Fibroblast of skin of left quadriceps (primary cell): ENCODE results near the gene PLA2R1.

ENCODE experiments used
- DNase-seq, 2 experiments: peaks; one replicate each; pipeline ENCODE4 v3.0.0-alpha.2; 2013; ENCODE audit warnings: low read depth in 2 of 2

The PLA2R1 gene

DNA sequence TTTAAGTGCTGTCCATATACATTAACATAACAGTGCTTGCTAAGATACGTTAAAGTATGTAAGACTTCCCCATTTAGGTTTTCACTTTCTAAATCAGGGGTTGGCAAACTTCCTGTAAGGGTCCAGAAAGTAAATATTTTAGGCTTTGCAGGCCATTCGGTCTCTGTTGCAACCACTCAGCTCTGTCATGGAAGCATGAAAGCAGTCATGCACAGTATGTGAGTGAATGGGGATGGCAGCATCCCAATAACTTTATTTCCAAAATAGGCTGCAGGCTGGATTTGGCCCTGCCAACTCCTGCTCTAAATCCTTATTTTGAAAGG lies 128.7 kb downstream of the PLA2R1 start:
- no peak for DNase-seq

DNA sequence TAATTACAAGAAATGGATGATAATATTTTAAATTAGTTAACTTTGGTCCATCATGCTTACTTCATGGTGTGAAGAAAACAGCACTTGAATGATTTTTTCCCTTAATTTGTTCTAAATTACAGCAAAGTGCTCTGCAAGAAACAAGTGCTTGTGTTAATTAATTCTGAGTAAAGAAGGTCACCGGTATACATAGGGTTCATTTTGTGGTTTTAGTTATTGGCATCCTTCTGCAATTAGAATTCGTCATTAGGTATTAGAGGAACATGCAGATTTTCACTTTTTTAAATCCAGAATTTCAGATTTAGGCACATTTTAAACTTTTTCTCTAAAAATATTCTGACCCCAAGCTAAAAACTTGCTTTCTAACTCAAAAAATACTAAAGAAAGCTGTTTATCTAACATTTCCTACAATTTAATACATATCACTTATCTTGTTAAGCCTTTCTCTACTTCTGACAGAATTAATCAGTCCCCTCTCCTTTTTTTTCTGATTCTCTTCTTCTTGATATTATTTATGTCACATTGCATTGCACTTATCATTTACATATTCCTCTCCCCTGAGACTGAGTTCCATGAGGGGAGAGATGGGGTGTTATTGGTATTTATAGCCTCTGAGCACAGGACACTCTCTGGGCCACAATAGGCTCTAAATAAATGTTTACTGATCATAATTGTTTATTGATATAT lies 129.2 kb downstream of the PLA2R1 start:
- DNase-seq, result no peak

DNA sequence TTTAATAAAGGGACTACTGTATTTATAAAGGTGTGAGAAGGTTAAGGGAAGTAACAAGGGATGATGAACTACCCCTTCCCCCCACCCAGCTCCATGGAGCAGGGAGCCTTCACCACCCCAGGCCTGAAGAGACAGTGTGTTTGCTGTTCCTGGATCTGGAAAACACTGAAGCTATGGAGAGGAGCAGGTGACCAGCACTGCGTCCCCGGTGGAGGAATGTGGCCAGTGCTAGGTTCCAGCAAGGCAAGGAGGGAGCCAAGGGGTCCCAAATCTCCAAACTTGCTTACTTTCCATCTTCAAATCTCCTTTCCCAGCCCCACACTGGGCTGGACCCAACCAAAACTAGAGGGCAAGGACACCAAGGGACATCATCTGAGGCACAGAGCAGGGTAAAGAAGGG lies 135.7 kb downstream of the PLA2R1 start:
- DNase-seq, result no peak

DNA sequence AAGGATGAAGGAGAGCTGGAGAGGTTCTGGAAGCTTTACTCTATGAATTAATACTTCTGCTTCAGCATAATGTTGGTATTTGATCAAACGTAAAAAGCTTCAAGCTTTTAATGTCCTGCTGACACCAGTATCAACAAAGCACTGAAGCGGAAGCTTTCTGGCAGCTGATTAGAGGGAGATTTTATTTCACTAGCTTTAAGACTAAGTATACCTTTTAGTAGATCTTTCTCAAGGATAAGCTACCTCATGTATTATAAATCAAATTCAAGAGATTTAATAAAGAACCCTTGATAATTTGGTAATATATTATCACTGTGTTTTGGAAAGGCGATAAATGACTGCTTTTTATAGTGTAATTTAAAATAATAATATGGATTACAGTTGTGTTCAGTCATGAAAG lies 136.4 kb downstream of the PLA2R1 start:
- DNase-seq, result no peak

DNA sequence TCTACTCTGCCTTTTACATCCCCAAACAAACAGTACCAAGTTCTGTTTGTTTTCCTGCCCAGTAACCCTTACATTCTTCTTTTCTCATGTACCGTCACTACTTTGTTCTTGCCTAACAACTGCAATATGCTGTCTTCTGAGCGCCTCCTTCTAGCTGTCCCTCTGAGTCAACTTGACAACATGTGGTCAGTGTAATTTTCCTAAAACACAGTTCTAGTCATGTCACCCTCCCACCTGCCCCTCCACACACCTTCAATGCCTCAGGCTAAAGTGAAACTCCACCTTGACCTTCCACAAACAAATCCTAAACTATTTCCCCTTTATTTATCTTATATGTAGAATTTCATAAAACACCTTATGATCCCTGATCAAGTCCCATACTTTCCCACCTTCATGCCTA lies 139.9 kb downstream of the PLA2R1 start:
- no peak for DNase-seq

DNA sequence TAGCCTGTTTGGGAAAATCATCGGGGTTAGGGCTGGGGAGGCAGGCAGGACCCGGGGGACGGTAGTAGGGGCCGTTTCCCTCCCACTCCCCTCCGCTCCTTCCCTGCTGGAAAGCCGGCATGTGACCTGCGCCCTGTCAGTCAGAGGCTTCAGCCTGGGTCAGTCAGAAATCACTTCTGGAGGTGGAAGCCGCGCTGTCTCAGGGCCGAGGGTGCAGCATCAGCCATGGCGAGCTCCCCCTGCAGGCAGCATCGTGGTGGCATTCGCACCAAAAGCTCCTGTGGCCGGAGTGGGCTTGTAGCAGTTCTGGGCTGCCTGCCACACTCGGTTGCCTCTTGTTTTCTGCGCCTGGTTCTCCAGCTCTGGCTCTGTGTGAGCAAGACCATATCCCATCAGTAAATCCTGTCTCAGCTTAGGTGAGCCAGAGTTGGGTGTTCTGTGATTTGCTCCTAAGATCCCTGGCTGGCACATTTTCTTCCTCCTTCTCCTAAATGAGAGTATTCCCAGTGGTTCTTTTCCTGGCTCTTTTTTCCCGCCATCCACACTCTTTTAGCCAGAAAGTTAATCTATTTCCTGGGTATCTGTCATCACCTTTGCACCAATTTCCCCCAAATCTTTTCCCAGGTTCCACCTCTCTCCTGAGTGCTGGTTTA lies 140.5 kb downstream of the PLA2R1 start:
- no peak for DNase-seq

DNA sequence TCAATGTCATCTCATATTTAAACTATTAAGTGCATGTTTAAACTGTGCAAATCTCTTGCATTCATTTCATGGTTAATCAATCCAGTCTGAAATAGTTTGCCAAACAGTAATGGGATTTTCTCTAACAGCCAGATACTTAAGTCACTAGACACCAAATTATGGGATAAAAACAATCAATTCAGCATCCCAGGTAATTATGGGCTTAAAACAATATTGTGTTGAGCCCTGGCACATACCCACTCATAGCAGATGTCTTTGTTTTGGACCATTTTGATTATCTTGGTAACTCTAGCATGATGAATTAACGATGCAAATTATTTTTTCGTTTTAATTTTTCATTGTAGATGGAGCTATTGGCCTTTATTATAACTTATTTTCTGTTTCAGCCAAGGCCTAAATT lies 145.9 kb downstream of the PLA2R1 start:
- DNase-seq, result no peak

DNA sequence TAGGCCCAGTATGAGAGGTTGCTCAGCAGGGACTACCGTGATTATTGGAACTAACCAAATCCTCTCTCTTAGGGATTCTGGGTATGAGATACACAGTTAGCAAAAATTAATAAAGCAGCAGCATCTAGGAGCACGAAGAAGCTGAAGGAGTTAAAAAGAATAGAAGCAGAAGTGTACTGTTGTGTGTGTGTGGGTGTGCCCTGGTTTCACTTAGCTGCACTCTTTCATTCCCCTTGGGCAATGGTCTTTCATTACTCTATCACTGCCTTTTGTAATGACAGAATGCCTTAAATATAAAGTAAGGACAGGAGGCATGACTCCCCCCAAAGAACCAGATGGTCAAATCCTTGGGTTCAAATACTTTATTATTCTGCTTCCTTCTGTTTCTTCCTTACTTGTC lies 148.5 kb downstream of the PLA2R1 start:
- DNase-seq, result no peak

DNA sequence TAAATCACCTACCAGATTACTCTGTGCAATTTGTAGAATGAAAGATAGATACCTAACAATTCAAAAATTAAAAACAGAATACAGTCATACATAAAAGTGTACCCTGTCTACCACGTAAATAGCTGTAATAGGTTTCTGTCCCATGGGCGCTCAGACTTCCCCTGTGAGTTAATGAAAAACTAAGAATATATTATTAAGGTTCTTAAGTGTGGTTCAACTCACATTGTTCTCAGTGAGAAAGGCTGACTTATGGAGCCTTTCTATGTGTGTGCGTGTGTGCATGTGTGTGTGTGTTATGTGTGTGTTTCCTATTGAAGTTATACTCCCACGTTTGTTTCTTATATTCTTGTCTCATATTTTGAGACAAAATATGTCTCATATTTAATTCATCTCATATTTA lies 149.8 kb downstream of the PLA2R1 start:
- DNase-seq, result no peak

DNA sequence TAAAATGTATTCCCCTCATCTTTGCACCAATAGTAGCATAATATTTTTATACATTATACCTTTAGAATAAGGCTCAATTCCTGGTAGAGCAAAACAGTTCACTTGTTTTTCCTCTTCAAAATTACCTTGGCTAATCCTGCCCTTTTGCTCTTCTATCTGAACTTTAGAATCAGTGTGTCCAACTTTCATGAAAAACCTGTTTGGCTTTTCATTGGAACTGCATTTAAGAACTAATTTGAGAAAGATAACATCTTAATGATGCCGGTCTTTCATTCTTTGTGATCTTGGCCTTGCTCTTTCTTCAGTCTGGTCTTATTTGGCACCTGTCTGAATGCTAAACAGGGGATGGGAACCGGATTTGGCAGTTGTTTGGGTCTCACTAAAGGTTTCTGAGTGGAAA lies 151.5 kb downstream of the PLA2R1 start:
- no peak for DNase-seq

DNA sequence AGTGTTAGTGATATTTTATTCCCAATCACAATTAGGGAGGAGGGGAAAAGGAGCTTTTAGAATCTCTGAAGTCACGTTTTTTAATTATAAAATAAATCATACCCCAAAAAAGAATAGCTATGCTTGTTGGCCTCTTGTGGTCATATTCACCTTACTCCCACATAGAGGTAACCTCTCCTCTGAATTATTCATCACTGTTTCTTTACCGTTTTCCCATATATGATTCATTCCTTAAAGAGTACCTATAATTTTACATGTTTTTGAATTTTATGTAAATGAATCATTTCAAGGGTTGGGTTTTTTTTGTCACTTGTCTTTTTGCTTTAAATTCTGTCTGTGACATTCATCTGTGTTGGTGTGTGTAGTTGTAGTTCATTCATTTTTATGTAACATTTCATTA lies 153.8 kb downstream of the PLA2R1 start:
- DNase-seq, result no peak

DNA sequence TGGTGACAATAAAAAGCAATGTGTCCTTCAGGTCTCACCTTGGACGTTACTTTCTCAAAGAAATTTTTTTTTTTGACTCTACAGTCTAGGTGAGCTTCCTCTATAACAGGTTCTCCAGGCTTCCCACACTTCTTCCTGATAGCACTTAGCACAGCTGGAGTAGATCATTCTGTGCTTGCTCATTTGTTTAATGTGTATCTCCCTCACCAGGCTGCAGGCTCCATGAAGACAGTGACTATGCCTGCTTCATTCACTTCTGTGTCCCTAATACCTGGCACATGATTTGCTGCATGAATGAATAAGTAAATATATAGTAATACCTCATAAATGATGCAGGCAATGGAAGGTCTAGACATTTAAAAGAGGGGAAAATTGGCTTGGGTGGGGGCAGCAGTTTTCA lies 154.5 kb downstream of the PLA2R1 start:
- no peak for DNase-seq

DNA sequence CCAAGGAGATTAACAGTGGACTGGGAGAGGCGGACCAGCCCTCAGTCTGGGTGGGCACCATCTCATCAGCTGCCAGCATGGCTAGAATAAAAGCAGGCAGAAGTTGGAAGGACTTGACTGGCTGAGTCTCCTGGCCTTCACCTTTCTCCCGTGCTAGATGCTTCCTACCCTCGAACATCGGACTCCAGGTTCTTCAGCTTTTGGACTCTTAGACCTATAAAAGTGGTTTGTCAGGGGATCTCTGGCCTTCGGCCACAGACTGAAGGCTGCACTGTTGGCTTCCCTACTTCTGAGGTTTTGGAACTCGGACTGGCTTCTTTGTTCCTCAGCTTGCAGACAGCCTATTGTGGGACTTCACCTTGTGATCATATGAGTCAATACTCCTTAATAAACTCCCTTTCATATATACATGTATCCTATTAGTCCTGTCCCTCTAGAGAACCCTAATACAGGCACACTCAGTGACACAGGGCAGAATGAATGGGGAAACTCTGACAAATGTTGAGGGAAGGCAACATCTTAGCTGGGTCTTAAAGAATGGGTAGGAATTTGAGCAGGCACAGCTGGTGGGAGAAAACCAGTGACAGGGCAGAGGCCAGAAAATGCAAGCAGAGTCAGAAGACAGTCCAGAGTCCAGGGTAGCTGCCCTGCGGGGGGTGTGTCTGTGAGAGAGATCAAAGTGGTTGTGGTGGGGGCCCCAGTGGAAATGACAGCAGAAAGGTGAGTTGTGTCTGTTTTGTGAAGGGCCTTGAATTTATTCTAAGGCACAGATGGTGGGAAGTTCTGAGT lies 156.3 kb downstream of the PLA2R1 start:
- DNase-seq, result no peak

DNA sequence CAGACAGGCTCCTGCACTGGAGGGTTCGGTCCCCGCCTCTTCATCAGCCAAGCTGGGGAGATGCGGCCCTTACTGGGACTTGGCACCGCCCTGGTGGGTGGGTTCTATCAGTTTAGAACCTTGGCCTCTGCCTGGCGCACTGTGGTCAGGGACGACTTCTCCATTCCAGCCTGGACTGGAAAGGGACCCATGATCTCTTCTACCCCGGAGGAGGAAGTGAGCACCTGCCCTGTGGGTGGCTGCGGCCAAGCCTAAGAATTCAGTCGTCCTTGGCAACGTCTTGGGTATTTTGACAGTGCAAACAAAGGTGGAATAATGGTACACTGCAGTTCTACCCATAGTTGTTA lies 157.5 kb downstream of the PLA2R1 start:
- no peak for DNase-seq

DNA sequence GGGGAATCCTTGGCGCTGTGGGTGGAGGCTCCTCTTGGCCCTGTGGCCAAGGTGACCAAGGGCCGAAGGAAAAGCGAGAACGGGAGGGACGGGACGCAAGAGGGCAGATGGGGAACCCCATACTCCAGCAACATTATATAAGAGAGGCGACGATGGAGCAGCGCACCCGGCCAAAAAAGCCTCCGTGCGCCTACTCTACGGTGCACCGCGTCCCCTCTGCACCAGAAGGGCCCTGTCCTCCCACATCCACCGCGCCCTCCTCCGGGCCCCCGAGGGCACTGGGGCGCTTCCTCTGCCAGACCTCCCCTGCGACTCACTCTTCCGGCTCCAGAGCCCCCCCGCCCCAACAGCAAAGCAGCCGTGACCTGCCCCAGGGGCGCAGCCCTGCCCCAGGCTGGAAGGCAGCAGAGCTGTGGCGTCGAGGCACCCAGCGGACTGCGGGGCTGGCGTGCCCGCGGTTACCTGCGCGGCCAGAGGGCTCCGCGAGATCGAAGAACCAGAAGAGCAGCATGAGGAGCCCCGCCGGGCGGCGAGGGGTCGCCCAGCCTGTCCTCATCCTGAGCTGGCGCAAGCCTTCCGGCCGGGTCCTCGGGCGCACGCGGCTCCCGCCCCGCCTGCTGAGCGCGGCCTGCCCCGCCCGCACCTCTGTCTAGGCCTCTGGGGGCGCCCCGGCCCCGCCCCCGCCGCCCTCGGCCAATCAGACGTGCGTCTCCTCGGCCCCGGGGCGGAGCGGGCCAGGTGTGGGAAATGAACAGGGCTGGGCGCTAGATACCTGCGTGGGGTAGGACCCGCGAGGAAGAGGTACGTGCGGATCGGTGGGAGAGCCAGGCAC lies 158.1 kb downstream of the PLA2R1 start, which contains the start of gene LY75:
LY75 (minus strand) TSS at position 630 of the 832 bp plus-strand sequence.
- DNase-seq, result no peak

DNA sequence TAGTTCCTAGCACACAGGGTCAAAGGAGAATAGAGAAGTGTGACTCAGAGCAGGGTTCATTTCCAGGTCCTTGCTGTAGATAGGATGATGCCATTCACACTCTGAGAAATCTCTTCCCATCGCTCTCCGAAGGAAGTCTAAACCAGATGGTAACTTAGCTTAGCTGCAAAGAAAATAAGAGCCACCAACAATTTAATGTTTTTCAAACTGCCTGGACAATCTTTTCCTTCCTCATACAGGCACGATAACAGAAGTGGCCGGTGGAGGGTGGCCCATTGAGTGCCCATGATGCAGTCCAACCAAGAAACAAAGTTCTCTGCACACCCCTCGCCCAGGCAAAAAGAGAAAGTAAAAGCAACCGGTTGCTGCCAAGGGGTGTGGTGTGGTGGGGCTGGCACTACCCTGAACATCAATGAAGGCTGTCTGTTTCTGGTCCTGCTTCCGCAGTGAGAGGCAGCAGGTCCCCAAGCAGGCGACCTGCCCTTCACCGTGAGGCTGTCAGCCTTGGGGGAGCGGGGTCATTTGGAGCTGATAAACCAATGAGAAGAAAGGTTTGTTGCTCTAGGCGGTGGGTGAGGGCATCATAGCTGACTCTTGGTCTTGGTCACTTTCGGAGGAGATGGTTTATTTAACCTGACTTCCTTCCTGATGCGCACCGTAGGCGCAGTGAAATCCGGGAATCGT lies 158.8 kb downstream of the PLA2R1 start:
- DNase-seq, result no peak

DNA sequence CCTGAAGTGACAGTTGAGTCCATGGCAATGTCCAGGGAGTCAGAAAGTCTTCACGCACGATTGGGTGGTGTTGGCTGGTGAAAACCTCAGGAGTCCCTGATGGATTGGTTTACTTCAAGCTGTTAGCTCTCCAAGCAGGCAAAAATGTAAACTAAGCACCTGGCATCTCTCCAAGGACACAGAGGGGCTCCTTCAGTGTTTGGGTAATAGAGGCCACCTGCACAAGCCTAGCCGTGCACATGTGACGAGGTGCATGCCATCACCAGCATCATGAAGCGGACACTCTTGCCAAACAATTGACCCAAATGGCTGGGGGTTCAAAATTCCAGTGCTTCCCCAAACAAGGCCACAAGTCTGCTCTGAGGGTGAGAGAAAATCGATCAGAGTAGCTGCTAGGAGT lies 159.7 kb downstream of the PLA2R1 start:
- DNase-seq, result no peak

DNA sequence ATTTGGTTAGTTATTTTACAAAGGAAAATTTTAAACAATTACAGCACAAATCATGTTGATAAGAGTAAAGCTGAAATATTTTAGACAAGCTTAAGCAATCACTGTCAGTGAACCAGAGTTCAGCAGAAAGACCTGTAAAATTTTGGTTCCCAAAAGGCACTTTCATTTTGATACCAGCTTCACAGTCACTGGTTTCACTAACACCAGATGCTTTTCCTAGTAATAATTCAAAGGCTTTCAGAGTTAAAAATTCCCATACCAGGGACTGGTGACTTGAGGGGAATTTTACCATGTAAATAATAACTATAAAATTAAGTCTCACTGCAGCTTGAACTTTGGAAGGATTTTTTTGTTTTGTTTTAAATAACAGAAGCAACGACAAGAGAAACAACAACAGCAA lies 162.1 kb downstream of the PLA2R1 start:
- DNase-seq, result no peak

DNA sequence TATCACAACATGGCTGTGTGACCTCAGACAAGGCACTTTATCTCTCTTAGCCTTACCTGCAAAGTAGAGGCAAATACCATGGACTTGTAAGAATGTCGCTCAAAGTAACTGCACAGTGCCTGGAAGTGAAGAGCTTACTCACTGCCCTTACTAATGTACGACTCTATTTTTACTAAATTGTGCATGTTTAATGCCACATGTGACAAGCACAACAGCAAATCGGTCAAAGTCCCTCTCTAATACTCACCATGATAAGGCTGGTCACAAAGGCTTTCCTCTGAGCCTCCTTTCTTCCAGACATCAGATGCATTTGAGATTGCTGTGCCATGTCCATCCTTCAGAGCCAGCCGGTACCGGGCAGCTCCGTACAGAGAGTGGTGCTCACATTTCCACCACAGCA lies 164.0 kb downstream of the PLA2R1 start:
- DNase-seq, result no peak

DNA sequence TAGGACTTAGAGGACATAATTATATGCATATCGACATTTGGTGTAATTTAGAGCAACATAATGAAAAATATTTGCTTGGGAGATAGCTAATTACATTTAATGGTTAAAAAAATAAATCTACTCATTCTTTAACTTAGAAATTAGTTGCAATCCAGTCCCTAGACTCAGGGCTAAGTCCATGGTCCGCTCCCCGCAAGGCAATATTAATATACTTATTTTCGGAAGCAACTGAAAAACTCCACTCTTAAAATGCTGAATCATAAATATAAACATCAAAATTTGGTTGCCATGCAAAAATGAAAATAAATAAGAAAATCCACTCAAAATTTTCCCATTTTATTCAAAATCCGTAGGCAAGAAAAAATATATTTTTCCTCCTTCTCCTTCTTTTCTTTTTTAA lies 164.7 kb downstream of the PLA2R1 start:
- no peak for DNase-seq

DNA sequence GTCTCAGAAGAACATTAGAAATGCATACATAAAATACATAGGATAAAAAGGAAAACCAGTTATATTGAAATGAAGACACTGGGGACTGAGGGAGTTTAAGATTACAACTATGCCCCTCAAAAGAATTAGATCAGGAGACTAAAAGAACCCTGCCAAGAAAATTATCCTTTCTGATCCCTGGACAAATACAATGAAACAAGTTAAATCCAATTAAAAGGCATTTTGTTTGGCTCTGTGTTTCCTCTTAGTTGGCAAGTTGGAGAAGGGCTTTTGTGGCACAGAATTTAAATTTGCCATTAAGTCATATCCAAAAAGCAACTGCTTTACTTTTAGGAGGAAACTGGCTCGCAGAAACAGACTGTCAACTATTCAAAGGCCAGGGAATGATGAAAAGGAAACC lies 165.3 kb downstream of the PLA2R1 start:
- DNase-seq, result no peak
